Measurements from ENCODE around the gene TLCD3A.
"Not testable (repeated sequence)": the region's sequence is repeated elsewhere in the genome, so short reads cannot be mapped to it uniquely, and the experiment has no call there.

Gene TLCD3A

DNA sequence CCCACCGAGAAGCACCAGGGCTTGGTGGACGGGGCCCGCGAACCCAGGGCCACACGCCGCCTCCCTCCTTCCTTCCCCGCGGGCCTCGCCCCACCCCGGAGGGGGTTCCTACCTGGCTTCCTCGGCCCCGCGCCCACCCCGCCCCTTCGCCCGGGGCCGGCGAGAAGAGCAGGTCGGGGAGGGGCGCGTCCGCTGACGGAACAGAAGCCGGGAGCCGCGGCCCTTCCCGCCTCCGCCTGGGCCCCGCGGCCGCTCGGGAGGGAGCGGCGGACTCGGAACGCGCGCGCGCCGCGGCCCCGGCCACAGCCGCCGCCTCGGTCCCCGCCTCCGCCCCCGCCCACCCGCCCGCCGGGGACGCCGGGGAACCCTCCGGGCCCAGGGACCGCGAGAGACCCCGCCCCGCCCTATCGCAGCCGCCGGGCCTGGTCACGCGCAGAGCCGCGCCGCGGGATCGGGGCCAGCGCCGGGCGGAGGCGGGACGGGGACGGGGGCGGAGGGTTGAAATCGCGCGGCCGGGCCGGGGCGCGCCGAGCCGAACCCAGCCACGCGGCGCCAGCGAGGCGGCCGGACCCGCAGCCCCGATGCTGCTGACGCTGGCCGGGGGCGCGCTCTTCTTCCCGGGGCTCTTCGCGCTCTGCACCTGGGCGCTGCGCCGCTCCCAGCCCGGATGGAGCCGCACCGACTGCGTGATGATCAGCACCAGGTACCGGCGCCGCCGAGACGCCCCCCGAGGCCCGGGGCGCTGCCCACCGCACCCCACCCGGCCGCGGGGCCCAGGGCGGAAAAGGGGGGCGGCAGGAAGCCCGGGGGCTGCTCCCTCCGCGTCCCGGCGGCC is at the start of gene TLCD3A:
Gene TLCD3A (plus strand): TSS at position 530 of the 835 bp plus-strand sequence. CDS start 52 bp downstream, at position 582.
- peak in 1 of 2 donors; percentile 13 for DNase-seq (ENCODE audit: low read depth in 2 of 2)

- no peak for DNase-seq (ENCODE audit: low read depth in 2 of 2)
These were observed 49.4 kb upstream of the TLCD3A start for GRCh38 chr17:683040-683439.

- DNase-seq (ENCODE audit: low read depth in 2 of 2) = no peak
These were observed 48.7 kb upstream of the TLCD3A start for GRCh38 chr17:683499-684254.

DNA sequence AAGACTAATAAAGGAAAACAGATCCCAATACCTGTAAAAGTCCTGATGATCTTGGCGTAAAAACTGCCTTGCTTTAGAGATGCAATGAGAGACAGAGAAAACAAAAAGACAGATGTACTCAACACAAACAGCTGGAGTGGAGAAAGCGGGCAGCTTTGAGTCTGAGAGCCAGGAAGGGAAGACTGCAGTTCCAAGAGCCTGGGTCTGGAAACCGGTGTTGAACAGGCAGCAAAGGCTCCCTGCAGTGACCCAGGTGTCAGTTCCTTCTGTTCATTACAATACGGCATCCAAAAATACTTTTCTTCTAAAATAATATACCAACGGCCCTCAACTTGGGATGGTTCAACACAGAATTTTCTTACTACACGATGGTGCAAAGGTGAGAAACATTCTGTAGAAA is 47.4 kb upstream of the TLCD3A start:
- no peak for DNase-seq (ENCODE audit: low read depth in 2 of 2)

- DNase-seq (ENCODE audit: low read depth in 2 of 2) = no peak
These were observed 44.1 kb upstream of the TLCD3A start for GRCh38 chr17:688100-688989.

GRCh38 chr17:689556-690275 is 42.7 kb upstream of the TLCD3A start:
- DNase-seq (ENCODE audit: low read depth in 2 of 2) = no peak

DNA sequence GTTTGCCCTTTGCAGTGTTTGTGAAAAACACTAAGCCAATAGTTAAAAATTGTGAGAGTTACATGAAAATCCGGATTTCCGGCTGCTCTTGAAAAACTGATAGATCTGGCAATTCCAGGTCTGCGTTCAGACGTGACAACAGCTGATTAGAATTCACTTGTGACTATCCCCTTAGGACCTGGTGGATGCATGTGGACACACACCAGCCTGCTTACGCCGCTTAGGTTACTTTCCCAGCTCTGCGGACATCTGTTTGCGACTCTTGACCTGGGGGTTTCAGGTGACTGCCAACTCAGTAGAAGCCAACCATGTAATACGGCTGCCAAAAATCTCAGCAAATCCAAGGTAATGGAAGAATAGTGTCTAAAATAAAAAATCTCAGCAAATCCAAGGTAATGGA is 42.0 kb upstream of the TLCD3A start:
- no peak for DNase-seq (ENCODE audit: low read depth in 2 of 2)

- no peak for DNase-seq (ENCODE audit: low read depth in 2 of 2)
These were observed 41.0 kb upstream of the TLCD3A start for GRCh38 chr17:691423-691822.

DNA sequence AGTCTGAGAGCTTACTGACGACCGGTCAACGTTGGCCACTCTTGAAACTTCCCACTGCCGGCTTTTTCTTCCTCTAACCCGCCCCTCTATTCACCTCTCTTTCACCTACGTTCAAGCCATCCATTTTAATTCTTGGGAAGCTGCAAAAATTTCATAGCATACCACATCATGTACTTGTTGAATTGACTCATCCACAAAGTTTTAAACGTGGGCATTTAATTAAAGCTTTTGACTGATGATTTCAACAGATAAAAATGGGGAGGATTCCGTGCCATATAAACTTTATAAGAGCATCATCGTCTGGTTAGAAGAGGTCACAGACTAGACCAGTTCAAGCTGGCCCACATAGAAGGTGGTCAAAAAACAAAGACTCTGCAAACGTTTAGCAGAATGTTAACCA is 40.3 kb upstream of the TLCD3A start:
- no peak for DNase-seq (ENCODE audit: low read depth in 2 of 2)

DNA sequence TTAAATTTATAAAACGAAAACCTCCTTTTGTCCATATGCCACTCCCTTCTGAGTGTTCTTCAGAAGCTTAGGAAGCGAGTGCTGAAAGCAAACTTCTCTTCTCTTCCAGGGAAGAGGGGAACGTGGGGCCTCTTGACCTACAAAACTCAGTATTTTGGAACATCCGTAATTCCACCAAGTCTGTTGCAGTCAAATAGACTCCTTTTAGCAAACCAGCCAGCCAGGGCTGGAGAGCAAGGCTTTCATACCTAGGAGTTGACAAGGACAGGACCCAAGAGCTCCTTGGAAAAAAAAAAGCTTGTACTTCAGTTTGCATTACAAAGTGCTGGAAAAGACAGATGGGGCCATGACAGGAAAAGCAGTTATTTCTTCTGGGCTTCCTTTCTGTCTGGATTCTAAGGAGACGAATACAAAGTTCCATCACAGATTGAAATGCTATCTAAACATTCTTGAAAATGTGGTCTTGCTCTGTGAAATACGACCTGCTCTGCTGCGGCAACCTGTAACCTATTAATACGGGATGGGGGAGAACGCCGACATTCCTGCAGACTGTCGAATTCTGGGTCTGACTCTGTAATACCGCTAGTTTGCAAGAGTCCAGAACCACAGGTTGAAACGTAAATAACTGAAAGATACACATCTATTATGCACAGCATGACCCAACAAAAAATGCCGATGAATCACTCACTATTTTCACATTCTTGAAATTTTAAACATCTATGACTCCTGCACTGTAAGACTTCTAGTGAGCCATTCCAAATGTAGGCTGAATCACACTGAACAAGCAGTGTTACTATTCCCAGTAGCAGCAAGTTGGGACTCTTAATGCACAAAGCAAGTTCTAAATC is 38.4 kb upstream of the TLCD3A start:
- DNase-seq (ENCODE audit: low read depth in 2 of 2) = no peak

DNA sequence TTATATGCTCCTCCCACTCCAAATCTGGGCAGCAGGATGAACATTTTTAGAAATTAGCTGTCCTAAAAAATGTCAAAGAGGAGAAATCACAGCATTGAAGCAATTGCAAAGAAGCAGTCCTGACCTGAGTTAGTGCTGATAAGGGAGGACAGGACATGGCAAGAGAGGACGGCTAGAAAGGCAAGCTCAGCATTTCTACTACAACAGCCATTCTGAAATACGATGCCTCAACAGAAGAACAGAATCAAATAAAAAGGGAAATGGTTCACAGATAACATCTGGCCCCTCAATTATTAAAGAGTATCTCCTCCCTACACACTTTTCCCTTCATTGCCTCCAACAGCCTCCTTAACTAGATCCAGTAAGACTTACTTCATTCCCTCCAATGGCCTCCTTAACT is 36.0 kb upstream of the TLCD3A start:
- no peak for DNase-seq (ENCODE audit: low read depth in 2 of 2)

GRCh38 chr17:697682-698081 is 34.7 kb upstream of the TLCD3A start:
- no peak for DNase-seq (ENCODE audit: low read depth in 2 of 2)

- not testable (repeated sequence) for DNase-seq (ENCODE audit: low read depth in 2 of 2)
These were observed 34.3 kb upstream of the TLCD3A start for GRCh38 chr17:698096-698495.

- no peak for DNase-seq (ENCODE audit: low read depth in 2 of 2)
These were observed 33.1 kb upstream of the TLCD3A start for GRCh38 chr17:699345-699744.

DNA sequence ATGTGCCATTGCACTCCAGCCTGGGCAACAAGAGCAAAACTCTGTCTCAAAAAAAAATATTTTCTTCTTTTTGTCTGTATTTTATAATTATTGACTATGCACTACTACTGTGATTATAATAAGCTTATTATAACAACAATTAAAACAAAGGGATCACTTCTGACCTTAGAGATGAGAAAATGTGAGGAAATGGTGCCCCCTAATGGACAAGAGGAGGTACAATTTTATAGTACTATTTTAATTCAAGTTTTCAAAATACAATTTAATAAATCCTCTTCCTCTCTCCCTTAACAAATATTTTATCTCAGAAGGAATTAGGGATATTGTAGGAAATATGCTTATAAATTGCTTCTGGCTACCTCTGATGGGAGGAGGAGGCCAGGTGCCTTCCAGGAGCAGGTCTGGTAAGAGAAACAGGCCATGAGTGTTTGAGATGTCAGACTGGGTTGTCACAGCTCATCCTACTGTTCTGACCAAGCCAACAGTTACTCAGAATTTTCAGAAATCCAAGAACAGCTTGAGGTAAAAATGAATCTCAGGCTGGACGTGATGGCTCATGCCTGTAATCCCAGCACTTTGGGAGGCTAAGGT is 31.8 kb upstream of the TLCD3A start:
- no peak for DNase-seq (ENCODE audit: low read depth in 2 of 2)

DNA sequence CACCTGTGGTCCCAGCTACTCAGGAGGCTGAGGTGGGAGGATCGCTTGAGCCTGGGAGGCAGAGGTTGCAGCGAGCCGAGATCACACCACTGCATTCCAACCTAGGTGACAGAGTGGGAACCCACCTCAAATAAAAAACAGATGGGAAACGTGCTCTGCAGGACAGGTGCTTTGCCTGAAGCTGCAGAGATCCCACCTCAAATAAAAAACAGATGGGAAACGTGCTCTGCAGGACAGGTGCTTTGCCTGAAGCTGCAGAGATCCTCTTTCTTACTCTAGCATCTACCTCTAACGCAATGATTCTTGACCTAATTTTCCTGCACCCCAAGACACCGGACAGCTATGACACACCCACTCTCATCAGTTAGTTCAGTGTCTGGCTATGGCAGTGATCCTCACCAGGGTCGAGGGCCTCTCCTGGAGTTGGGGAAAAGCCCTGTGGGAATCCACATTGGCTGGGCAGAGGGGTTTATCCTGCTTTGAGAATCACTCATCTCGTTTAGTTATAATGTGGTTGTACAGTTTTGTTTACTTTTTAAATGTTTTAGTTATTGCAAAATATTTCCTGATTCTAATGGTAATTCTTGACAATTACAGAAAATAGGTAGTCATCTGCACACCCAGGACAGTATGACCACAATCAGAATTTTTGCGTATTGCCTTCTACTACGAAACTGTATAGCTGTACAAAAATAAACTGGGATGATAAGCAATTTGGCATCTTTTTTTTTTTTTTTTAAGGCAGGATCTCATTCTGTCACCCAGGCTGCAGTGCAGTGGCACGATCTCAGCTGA is 29.1 kb upstream of the TLCD3A start:
- DNase-seq (ENCODE audit: low read depth in 2 of 2) = no peak

DNA sequence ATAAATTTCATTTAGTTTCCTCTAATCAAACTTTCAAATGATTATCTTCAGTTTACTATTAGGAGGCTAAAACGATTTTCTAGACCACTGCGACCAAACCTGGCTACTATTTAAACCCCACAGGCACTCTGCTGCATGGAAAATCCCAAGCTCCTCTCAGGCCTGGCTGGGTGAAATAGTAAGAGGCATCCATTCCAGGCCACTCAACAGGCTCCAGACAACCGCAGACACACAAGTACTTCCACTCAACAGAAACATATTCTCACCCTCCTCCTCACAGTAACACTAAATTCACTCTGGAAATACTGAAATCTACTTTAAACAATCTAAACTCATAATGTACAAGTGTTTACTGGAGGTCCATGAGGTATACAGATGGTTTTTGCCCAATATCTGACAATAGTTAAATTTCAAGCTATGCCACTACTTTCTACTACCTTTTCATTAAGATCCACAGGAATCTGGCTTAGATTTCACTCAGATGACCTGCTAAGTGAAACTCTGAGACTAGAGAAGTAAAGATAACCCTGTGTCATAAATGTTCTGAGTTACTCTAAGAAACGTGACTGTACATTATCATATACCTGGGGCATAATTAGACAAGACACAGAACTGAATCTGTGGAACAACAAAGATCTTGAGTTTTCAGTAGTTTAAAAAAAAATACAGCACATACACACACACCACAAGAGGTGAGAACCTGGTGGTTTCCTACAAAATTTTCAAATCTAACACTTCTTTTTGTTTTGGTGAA is 28.1 kb upstream of the TLCD3A start:
- DNase-seq (ENCODE audit: low read depth in 2 of 2) = no peak

GRCh38 chr17:705011-705410 is 27.4 kb upstream of the TLCD3A start:
- no peak for DNase-seq (ENCODE audit: low read depth in 2 of 2)

DNA sequence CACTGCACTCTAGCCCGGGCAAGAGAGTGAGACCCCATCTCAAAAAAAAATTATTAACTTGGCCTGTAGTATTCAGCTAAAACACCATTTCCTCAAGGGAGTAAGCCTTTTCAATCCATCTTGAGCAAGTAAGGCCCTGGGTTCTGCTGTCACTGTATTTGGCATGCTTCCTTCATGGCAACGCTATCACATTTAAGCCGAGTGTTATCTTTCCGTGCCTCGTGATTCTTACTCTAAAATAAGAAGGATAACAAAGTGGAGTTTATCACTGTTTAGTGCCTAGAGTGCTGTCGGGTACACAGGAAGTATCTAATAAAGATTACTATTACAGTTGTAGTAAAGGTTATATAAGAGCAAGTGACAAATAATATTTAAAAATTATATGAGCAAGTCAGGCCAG is 26.5 kb upstream of the TLCD3A start:
- DNase-seq (ENCODE audit: low read depth in 2 of 2) = no peak
